GM19395 (cell line): ENCODE measurements around the gene BTBD16.

Experiments used
- ATAC-seq: cut with Tn5 transposase; IDR thresholded peaks from one replicate; pipeline ENCODE4 v1.9.1; 2021; ENCODE audit warnings: mild to moderate bottlenecking, moderate library complexity; ENCODE audit not compliant: unreplicated experiment

The BTBD16 gene

GRCh38 chr10:122308417-122309141 lies 37.5 kb downstream of the BTBD16 start:
- no peak for ATAC-seq

- ATAC-seq, result no peak
These were observed 39.4 kb downstream of the BTBD16 start for GRCh38 chr10:122310311-122311050.

GRCh38 chr10:122311051-122311410 lies 39.9 kb downstream of the BTBD16 start:
- ATAC-seq, result no peak

GRCh38 chr10:122311716-122312115 lies 40.6 kb downstream of the BTBD16 start:
- no peak for ATAC-seq

- ATAC-seq, result no peak
These were observed 45.3 kb downstream of the BTBD16 start for GRCh38 chr10:122316224-122316884.

- ATAC-seq, result no peak
These were observed 50.9 kb downstream of the BTBD16 start for GRCh38 chr10:122321960-122322359.

- ATAC-seq, result no peak
These were observed 52.1 kb downstream of the BTBD16 start for GRCh38 chr10:122323189-122323588.

- ATAC-seq, result no peak
These were observed 53.0 kb downstream of the BTBD16 start for GRCh38 chr10:122323941-122324675.

- no peak for ATAC-seq
These were observed 54.1 kb downstream of the BTBD16 start for GRCh38 chr10:122325235-122325634.

GRCh38 chr10:122326385-122326784 lies 55.3 kb downstream of the BTBD16 start:
- peak; percentile 69 for ATAC-seq

GRCh38 chr10:122326806-122327205 lies 55.7 kb downstream of the BTBD16 start:
- no peak for ATAC-seq

GRCh38 chr10:122327237-122328206 lies 56.4 kb downstream of the BTBD16 start:
- no peak for ATAC-seq

- ATAC-seq, result no peak
These were observed 57.6 kb downstream of the BTBD16 start for GRCh38 chr10:122328676-122329075.

- ATAC-seq, result no peak
These were observed 58.3 kb downstream of the BTBD16 start for GRCh38 chr10:122329416-122329815.

GRCh38 chr10:122331100-122331499 lies 60.0 kb downstream of the BTBD16 start:
- no peak for ATAC-seq

- no peak for ATAC-seq
These were observed 60.7 kb downstream of the BTBD16 start for GRCh38 chr10:122331615-122332446.

GRCh38 chr10:122333037-122333436 lies 61.9 kb downstream of the BTBD16 start:
- no peak for ATAC-seq

- no peak for ATAC-seq
These were observed 65.2 kb downstream of the BTBD16 start for GRCh38 chr10:122336332-122336731.

GRCh38 chr10:122336961-122337360 lies 65.9 kb downstream of the BTBD16 start:
- ATAC-seq, result no peak
